ENCODE data around the gene IQCH. TPM values are rescaled to one million over a fixed set of nuclear protein-coding genes. Genes with fewer than 3 reads are reported as not detected.

Gene IQCH
- total RNA-seq, 2 donors from 2014 or later: 5.8 to 9.5 TPM

DNA sequence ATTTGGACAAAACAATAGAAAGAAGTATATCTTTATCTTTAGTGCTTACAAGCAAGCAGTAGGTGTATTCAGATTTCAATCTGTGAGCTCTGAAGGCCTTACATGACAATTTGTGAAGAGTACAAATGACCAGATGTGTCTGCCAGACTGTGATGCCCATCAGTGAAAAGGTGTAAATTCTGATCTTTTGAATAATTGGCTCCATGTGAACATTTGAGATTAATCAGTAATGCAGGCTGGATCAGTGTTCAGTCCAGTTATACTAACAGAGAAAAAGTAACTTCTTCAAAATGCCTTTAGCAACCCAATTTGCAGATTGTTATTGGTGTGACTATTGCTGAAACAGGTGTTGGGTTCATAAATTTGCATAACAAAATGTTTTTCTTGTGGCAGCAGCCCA lies 5.2 kb downstream of the IQCH start:
- no peaks in the 10 kb centered on the region for H3K4me1 ChIP-seq (replicated peaks)
- no peaks in the 10 kb centered on the region for H3K36me3 ChIP-seq
- H3K27ac ChIP-seq: no peak overlapping the region
- TF ChIP-seq POLR2A (IDR thresholded peaks at IDR 0.05) (no peak), POLR2AphosphoS5 (IDR thresholded peaks at IDR 0.05) (no peak)
- TF ChIP-seq, protein P1, sequence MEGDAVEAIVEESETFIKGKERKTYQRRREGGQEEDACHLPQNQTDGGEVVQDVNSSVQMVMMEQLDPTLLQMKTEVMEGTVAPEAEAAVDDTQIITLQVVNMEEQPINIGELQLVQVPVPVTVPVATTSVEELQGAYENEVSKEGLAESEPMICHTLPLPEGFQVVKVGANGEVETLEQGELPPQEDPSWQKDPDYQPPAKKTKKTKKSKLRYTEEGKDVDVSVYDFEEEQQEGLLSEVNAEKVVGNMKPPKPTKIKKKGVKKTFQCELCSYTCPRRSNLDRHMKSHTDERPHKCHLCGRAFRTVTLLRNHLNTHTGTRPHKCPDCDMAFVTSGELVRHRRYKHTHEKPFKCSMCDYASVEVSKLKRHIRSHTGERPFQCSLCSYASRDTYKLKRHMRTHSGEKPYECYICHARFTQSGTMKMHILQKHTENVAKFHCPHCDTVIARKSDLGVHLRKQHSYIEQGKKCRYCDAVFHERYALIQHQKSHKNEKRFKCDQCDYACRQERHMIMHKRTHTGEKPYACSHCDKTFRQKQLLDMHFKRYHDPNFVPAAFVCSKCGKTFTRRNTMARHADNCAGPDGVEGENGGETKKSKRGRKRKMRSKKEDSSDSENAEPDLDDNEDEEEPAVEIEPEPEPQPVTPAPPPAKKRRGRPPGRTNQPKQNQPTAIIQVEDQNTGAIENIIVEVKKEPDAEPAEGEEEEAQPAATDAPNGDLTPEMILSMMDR (IDR thresholded peaks at IDR 0.05): no peak
- DNase-seq (ENCODE audit: low spot score): no peak
- H3K9me3 ChIP-seq: no peaks in the 10 kb centered on the region
- no peaks in the 10 kb centered on the region for H3K27me3 ChIP-seq (replicated peaks; ENCODE audit: insufficient read depth)
- H3K4me3 ChIP-seq: no peak overlapping the region
- intact Hi-C loops (cut with DNase I): loop anchor here (10.0 kb wide), 2 partner anchors 125 to 235 kb away; no protein-coding TSS in a partner anchor

DNA sequence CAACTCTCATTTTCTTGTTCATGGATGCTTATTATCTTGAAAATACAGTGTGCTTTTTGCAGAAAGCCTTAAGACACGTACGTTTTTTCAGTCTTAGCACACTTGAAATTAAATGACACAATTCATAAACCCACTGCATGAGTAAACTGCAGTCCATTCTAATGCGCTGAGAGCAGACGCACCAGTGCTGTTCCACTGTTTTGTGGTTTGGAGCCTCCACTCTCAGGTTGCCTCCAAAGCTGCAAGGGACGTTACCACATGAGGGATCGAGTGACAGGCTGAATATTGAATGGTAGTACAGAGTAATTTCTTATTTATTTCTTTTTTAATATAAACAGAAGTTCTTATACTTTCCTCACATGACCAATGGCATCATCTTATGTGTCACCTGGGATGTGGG lies 12.3 kb downstream of the IQCH start:
- intact Hi-C loops (cut with DNase I): no loop called here
- no peaks in the 10 kb centered on the region for H3K9me3 ChIP-seq
- H3K27ac ChIP-seq: no peak overlapping the region
- H3K36me3 ChIP-seq: no peaks in the 10 kb centered on the region
- H3K4me3 ChIP-seq: no peak overlapping the region
- TF ChIP-seq POLR2A (IDR thresholded peaks at IDR 0.05) (no peak), POLR2AphosphoS5 (IDR thresholded peaks at IDR 0.05) (no peak)
- TF ChIP-seq, protein P1 (IDR thresholded peaks at IDR 0.05): no peak
- 87% methylated on average over 6 of the region's 6 CpGs for WGBS
- H3K27me3 ChIP-seq (replicated peaks; ENCODE audit: insufficient read depth): no peaks in the 10 kb centered on the region
- DNase-seq (ENCODE audit: low spot score): no peak
- H3K4me1 ChIP-seq (replicated peaks): no peaks in the 10 kb centered on the region

DNA sequence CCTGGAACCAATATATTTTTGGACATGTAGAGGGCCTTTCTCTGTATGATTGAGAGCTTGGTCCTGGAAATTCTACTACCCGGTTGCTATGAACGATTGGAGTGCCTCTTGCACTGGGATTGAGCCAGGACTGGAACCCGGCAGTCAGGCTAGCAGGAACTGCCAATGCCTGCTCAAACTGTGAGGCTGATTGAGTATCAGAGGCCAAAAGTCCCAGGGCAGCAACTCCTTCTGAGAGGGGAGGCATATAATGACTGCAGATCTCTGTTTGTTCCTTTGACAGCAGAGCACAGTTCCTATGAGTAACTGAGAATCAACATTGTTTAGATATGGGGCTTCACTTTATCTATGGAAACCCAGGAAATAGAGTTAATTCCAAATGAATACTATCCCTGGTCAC lies 12.9 kb downstream of the IQCH start:
- intact Hi-C loops (cut with DNase I): no loop called here
- WGBS: 63% methylated on average over 3 of the region's 3 CpGs
- Histone ChIP-seq H3K9me3 (no peaks in the 10 kb centered on the region), H3K36me3 (no peaks in the 10 kb centered on the region), H3K27ac (no peak overlapping the region), H3K4me3 (no peak overlapping the region), H3K27me3 (replicated peaks; ENCODE audit: insufficient read depth) (no peaks in the 10 kb centered on the region), H3K4me1 (replicated peaks) (no peaks in the 10 kb centered on the region)
- no peak for DNase-seq (ENCODE audit: low spot score)
- TF ChIP-seq POLR2A (IDR thresholded peaks at IDR 0.05) (no peak), POLR2AphosphoS5 (IDR thresholded peaks at IDR 0.05) (no peak)
- TF ChIP-seq, protein P1 (IDR thresholded peaks at IDR 0.05): no peak

DNA sequence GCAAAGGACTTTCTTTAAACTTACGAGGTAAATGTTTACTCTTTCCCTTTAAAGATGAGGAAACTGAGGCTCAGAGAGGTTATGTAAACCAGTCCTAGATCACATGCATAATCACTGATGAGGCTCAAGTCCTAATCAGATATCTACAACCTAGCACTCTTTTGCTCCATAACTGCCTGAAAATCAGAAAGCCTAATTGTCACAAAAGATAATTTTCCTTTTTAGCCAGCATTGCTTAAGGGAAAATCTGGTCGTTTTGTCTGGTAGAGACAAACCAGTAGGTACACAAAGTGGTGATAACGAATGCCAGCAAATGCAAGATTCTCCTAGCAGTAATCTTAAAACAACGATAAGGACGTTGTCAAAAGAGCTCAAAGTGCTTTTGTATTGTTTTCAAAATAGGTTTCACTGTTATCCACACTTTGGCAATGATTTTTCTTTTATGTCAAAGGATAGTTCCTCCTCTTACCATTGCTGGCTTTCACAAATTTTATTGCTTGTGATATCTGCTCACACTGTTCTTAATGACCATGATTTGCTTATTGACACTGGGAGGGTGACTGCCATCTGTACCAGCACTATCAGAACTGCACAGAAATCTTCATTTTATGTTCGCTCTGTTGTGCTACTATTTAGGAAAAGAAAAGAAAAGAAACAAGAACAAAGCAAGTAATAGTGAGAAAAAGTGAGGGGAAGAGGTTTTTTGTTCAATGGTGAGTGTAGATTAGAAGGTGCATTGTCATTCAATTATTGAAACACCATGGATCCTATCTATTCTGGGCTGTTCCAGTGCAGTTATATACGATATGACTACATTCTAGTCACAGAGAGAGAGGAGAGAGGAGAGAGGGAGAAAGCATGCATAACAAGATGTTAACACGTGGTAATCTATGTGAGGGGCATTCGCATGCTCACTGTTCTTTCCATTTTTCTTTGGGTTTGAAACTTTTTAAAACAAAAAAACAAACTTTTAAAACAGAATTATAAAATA lies 13.7 kb downstream of the IQCH start:
- H3K27ac ChIP-seq: no peak overlapping the region
- TF ChIP-seq, protein P1 (IDR thresholded peaks at IDR 0.05): no peak
- no peak for TF ChIP-seq POLR2A (IDR thresholded peaks at IDR 0.05)
- TF ChIP-seq POLR2AphosphoS5 (IDR thresholded peaks at IDR 0.05): no peak

DNA sequence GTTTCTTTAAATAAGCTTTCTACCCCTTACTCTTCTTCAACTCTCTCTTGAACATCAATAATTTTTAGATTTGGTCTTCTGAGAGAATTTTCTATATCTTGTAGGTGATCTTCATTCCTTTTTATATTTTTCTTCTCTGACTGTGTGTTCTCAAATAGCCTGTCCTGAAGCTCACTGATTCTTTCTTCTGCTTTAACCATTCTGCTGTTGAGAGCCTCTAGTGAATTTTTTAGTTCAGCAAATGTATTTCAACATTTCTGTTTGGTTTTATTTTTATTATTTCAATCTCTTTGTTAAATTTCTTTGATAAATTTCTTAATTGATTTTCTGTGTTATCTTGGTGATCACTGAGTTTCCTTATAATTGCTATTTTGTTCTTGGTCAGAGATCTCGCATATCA lies 19.6 kb downstream of the IQCH start:
- intact Hi-C loops (cut with DNase I): no loop called here
- no peak overlapping the region for H3K4me3 ChIP-seq
- no peak for DNase-seq (ENCODE audit: low spot score)
- H3K36me3 ChIP-seq: no peaks in the 10 kb centered on the region
- no peaks in the 10 kb centered on the region for H3K27me3 ChIP-seq (replicated peaks; ENCODE audit: insufficient read depth)
- TF ChIP-seq POLR2AphosphoS5 (IDR thresholded peaks at IDR 0.05): no peak
- TF ChIP-seq POLR2A (IDR thresholded peaks at IDR 0.05): no peak
- TF ChIP-seq, protein P1 (IDR thresholded peaks at IDR 0.05): no peak
- H3K4me1 ChIP-seq (replicated peaks): no peaks in the 10 kb centered on the region
- 90% methylated on average over 1 of the region's 1 CpG for WGBS
- no peaks in the 10 kb centered on the region for H3K9me3 ChIP-seq
- H3K27ac ChIP-seq: no peak overlapping the region

More for the DNA sequence above, 13.7 kb downstream of the IQCH start:
- H3K36me3 ChIP-seq: no peaks in the 10 kb centered on the region
- no peak for DNase-seq (ENCODE audit: low spot score)
- no peaks in the 10 kb centered on the region for H3K4me1 ChIP-seq (replicated peaks)
- intact Hi-C loops (cut with DNase I): no loop called here
- H3K27me3 ChIP-seq (replicated peaks; ENCODE audit: insufficient read depth): no peaks in the 10 kb centered on the region
- H3K4me3 ChIP-seq: no peak overlapping the region
- WGBS: 69% methylated on average over 9 of the region's 9 CpGs
- H3K9me3 ChIP-seq: no peaks in the 10 kb centered on the region
